DMS 273 treated with DMSO at 0.1 percent for 48 hours (cell line): ENCODE measurements around the gene UBXN2A.
"Not testable (repeated sequence)": the region's sequence is repeated elsewhere in the genome, so short reads cannot be mapped to it uniquely, and the experiment has no call there.

Experiments used
- DNase-seq: peaks from one replicate; lab custom pipeline; 2025; lab: John Stamatoyannopoulos, UW

Gene UBXN2A

DNA sequence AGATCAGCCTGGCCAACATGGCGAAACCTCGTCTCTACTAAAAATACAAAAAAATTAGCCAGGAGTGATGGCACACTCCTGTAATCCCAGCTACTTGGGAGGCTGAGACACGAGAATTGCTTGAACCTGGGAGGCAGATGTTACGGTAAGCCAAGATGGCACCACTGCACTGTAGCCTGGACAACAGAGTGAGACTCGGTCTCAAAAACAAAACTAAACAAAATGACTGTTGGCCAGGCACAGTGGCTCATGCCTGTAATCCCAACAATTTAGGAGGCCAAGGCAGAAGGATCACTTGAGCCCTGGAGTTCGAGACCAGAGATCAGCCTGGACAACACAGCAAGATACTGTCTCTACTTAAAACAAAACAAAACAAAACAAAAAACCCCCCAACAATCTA is 102.9 kb downstream of the UBXN2A start:
- DNase-seq, result not testable (repeated sequence)

DNA sequence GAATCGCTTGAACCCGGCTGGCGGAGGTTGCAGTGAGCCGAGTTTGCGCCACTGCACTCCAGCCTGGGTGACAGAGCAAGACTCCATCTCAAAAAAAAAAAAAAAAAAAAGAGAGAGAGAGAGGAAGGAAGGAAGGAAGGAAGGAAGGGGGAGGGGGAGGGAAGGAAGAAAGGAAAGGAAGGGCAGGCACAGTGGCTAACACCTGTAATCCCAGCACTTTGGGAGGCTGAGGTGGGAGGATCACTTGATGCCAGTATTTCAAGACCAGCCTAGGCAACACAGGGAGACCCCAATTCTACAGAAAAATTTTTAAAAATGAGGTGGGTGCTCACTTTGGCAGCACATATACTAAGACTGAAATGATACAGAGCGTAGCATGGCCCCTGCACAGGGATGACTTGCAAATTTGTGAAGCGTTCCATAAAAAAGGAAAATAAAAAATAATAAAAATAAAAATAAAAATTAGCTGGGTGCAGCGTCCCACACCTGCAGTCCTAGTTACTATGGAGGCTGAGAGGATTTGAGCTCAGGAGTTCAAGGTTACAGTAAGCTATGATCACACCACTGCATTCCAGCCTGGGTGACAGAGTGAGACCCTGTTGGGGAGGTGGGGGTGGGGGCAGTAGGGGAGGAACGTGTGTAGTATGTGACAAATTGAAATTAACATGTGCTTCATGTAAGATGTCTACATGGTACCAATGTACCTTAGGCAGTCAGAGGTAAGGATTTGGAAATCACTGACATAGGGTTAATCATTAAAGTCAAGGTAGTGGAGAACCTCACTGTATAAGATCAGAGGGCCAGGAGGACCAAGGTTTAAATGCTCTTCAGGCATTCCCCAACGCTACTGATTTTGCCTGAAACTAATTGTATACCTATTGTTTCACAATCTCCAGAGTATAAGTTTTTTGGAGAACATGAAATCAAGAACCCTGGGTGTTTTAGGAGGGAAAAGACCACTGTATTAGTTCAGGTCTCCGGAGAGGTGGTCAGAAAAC is 105.5 kb downstream of the UBXN2A start:
- no peak for DNase-seq

DNA sequence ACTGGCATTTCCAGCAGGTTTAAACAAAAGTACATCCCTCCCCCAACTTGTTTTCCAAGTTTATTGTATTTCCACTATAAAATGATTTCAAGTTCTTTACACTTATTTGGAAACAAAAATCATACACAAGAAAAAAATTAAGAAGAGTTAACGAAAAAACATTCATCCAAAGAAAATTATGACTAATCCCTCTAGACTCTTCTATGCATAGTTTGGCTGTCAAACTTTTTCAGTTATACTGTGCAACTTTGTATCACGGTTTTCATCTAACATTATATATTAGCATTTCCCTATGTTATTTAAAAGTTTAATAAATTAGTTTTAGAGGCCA is 106.3 kb downstream of the UBXN2A start:
- no peak for DNase-seq

DNA sequence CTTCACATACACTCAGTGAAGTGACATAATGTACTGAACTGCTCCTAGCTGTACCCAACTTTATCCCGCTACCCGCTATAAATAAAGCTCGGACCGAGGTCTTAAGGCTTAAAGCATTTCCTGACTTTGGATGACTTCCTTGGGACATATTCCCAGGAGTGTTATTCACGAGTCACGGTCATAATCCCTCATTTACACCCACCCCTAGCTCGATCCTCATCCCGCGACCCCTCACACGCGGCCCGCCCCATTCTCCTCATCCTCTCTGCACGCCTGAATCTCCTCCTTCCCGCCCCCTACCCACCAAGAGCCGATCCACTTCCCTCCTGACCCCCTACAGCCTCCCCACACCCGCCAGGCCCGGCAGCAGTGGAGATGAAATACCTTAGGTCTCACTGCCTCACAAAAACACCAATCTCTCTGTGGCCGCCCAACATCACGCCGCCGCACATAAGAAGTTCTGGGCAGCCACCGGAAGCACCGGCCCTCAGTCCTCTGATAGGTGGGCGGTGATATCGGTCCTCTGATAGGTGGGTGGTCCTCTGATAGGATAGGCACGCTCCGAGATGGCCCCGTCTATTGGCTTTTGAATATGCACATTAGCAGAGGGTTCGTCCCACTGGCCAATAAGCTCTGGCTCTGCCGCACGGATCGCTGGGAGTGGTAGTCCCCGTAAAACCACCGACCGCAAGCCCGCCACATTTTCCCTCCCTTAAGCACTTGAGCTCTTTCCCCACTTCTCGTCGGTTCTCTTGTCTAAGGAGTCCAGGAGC is 106.9 kb downstream of the UBXN2A start, which contains the start of gene WDCP:
Gene WDCP (minus strand): TSS at position 462 of the 773 bp plus-strand sequence. CDS start 7,897 bp downstream, outside the sequence.
- DNase-seq, result peak; percentile 96

DNA sequence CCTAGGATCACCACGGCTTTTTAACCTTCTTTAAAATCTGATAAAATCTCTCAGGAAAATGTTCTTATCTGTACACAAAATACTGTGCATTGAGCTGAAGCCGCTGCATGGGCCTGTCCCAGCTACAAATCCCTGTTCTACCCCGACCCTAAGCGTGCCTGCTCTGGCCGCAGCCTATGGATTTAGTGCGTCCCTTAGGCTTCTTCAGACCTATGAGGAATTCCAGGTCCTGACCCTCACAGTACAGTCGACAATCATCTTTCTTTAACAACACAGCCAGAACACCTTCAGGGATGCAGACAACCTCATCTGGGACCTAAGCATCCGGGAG is 107.4 kb downstream of the UBXN2A start:
- DNase-seq, result no peak

DNA sequence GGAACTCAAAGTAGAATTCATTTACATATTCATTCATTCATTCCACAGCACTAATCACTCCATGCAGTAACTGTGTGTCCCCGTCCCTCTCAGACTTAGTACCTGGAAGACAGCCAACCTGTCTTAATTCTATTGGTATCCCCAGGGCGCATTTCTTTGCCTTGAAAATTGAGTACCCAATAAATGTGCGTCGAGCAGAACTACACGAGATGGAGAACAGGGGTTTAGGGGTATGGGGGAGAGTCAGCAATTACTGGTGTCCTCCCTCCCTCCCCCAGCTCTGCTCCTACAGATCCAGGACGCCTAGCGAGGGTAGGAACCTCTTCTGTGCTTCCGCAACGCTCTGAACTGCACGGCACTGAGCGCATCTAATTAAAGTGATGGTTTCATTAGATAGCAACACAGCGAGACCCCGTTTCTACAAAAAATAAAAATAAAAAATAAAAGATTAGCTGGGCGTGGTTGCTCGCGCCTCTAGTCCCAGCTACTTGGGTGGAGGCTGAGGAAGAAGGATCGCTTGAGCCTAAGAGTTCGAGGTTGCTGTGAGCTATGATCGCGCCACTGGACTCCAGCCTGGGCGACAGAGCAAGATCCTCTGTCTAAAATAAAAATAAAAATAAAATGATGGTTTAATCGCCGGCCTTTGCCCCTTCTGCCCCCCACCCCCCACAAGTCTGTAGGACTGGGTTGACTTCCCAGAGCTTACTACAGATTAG is 108.7 kb downstream of the UBXN2A start:
- peak; percentile 10 for DNase-seq

DNA sequence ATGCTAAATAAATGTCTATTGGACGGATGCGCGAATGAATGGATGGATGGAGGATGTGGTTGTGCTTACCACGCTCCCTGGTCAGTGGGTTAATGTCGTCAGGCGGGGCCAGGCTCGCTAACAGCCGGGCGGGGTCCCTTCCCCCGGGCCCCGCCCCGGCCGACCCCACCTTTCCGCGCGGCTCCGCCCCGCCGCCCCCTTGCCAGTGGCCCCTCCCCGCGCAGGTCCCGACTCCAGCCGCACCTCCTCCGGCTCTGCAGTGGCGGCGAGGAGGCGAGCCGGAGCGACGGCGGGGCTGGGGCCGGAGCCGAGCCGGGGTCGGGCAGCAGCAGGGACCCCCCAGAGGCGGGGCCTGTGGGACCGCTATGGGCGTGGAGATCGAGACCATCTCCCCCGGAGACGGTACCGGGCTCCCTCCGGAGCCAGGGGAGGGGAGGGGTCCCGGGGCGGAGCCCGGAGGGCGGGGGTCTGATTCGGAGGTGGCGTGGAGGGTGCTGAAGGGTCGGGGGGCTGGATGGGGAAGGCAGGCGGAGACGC is 109.3 kb downstream of the UBXN2A start, which contains the start of gene FKBP1B:
Gene FKBP1B (plus strand): TSS at position 257 of the 537 bp plus-strand sequence. CDS start 109 bp downstream, at position 366.
- no peak for DNase-seq

DNA sequence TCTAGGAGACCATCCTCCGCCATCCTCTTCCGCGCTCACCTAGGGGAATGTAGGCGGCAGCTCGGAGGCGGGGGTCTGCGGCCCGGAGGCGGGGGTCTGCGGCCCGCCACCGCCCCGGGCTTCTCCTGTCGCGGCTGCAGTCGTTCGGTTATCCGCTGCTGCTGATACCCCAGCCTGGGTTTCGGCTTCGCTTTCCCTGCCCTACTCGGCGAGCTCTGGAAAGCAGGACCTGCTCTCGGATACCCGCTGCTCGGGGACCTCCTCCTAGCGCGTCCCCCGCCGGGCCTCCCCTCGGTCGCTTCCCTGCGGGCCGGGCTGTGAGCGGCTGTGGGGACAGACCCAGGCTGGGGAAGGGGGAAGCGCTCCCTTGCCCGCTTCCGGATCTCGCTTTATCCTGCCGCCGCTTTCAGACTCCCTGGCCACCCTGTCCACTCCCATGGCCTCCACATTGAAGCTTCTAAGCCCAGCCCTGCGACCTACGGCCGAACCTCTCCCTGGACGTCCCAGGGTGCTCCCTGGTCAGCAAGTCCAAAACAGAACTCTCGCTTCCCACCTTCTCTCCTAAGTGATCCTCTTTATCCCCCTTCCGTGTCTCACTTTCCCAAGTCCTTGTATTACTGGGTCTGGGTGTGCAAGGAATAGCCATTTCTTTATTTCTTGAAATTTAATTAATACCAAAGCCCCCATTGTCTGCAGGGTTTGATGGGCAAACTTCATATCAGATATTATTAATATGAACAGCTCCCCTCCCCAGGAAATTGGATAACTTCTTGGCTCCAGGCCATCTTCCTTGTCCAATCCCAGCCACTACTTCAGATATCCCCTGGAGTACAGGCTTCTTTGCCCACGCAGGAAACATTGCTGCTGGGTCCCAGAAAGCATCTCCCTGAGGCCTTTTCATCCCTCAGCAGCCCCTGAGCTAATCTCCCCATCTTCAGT is 110.0 kb downstream of the UBXN2A start:
- DNase-seq, result no peak

DNA sequence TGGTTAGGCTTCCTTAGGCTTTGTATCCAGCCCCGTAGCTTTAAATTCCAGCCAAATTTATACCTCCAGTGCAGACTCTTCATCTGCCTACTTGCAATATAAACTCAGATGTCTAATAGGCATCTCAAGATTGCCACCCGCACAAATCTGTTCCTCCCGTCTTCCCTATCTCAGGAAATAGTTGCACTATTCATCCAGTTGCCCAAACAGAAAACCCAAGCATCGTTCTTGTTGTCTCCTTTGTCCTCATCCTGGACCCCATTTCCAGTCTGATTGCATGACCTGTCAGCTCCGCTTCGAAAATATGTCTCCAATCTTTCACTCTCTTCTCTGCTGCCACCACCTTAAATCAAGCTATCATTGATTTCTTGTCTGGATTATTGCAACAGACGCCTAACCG is 111.6 kb downstream of the UBXN2A start:
- DNase-seq, result no peak

DNA sequence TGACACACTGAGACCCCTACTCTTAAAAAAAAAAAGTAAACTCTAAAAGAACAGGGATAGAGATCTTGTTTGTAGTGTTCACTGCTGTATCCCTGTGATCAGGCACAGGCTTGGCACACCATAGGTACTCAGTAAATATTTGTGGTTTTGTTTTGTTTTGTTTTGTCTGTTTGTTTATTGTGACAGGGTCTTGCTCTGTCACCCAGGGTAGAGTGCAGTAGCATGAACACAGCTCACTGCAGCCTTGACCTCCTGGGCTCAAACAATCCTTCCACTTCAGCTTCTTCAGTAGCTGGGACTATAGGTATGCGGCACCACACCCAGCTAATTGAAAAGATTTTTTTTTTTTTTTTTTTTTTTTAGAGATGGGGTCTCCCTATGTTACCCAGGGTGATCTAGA is 112.7 kb downstream of the UBXN2A start:
- DNase-seq, result no peak
